Measurements from ENCODE around the gene ABO.
"Not testable (repeated sequence)": the region's sequence is repeated elsewhere in the genome, so short reads cannot be mapped to it uniquely, and the experiment has no call there.

Gene ABO

DNA sequence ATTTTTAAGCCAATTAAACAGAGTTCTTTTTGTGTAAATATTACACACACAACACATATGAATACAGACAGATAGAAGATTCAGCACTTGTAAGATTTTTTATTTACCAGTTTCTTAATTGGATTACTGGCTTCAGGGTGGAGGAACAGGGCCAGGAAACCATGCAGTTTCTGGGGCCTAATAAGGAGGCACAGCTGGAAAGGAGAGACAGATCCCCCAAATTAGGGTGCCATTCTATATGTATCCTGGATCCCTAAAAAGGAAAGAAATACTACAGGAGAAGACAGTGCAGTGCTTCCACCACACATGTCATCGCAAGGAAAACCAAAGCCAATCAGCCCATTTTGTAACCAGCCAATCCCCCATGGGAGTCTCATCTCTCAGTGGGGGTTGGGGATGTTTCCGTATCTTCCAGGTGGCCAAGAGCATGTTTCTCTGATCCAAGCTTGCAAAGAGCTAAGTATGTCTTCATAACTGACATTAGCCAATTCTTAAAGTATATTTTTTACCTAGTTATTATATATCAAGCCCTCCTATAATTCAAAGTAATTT, 15.8 kb upstream of the ABO start:
- no peak for DNase-seq (ENCODE audit: low spot score)

DNA sequence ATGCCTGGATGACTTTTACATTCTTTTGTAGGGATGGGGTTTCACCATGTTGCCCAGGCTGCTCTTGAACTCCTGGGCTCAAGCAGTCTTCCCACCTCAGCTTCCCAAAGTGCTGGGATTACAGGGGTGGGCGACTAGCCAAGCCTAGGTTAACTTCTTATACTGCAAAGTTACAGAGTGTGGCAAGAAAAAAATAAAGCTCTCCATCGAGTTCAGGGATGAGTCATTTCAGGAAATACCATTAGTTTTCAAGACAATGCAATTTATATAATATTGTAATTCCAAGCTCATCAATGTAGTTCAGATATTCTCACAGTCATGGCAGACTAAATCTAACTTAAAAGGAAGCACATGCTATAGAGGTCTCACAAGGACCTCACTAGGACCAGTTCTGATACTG, 11.5 kb upstream of the ABO start:
- no peak for DNase-seq (ENCODE audit: low spot score)

DNA sequence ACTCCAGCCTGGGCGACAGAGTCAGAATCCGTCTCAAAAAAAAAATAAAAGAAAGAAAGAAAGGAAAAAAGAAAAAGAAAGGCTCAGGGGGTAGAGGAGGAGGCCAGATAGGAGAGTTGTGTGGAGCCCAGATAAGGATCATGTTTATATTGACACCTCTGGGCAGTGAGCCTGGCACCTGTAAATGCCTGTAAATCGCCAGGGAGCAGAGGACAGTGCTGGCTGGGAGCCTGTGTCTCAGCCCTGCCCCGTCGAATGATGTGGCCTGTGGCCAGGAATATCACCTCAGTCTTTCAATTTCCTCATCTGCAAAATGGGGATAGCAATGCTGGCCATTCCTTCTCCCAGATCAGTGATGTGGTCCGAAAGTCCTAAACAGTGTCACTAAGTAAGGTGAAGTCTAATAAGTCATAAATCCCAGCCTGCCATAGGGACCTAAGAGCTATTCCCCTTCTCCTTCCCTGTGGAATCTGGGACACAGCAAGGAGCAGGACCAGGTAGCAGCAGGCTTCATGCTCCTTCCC, 10.3 kb upstream of the ABO start:
- no peak for DNase-seq (ENCODE audit: low spot score)

DNA sequence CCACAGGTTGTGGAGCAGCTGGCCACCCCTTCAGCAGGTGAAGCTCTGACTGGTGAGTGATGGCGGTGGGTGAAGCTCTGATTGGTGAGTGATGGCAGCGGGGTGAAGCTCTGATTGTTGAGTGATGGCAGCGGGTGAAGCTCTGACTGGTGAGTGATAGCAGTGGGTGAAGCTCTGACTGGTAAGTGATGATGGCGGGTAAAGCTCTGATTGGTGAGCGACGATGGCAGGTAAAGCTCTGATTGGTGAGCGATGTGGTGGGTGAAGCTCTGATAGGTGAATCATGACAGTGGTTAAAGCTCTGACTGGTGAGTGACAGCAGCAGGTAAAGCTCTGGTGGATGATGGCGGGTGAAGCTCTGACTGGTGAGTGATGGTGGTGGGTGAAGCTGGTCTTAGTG, 9.4 kb upstream of the ABO start:
- no peak for DNase-seq (ENCODE audit: low spot score)

DNA sequence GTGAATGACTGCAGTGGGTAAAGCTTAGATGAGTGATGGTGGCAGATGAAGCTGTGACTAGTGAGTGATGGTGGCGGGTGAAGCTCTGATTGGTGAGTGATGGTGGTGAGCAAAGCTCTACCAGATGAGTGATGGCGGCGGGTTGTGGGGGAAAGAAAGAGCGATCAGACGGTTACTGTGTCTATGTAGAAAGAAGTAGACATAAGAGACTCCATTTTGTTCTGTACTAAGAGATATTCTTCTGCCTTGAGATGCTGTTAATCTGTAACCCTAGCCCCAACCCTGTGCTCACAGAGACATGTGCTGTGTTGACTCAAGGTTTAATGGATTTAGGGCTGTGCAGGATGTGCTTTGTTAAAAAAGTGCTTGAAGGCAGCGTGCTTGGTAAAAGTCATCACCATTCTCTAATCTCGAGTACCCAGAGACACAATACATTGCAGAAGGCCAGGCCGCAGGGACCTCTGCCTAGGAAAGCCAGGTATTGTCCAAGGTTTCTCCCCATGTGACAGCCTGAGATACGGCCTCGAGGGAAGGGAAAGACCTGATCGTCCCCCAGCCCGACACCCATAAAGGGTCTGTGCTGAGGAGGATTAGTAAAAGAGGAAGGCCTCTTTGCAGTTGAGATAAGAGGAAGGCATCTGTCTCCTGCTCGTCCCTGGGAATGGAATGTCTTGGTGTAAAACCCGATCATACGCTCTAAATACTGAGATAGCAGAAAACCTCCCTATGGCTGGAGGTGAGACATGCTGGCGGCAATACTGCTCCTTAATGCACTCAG, 8.4 kb upstream of the ABO start:
- not testable (repeated sequence) for DNase-seq (ENCODE audit: low spot score)

DNA sequence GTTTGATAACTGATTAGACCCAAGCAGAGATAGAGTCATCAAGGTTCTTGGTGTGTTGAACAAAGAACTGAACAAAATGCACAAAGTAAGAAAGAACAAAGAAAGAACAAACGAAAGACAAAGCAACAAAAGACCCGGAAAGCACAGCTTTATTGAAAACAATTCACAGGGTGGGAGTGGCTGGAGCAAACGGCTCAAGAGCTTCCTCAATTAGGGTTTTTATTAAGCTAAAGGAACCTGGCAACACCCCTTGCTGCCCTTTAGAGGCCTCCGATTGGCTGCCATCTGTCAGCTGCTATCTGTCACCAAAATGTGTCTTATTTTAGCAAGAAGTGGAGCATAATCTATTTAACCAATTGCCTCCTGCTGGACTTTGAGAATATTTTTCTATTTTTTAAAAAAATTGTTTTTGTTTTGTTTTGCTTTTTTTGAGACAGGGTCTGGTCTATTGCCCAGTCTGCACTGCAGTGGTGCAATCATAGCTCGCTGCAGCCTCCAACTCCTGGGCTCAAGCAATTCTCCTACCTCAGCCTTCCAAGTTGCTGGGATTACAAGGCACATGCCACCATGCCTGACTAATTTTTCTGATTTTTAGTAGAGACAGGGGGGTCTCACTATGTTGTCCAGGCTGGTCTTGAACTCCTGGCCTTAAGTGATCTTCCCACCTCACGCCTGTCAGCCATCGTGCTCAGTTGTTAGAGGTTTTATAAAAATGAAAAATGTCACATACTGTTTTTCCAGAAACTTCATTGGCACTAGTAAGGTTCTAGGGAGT, 7.7 kb upstream of the ABO start:
- no peak for DNase-seq (ENCODE audit: low spot score)

DNA sequence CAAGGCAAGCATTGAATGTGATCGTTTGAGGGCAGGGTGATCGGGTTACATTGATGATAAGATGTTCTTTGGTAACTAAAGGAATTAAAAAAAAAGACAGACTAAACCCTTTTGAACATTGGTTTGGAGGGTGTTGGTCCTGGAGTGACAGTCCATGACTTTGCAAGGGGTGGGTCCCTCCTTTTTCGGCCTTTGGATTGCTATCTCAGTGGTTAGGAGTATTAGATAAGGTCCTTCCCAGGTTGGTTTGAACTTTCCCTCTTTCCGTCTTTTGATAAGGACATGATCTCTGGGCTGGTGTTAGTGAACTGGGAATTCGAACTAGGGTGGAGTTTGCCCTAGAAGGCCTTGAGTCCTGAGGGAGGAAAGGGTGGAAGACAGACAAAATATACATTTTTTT, 5.4 kb upstream of the ABO start:
- DNase-seq (ENCODE audit: low spot score) = no peak

DNA sequence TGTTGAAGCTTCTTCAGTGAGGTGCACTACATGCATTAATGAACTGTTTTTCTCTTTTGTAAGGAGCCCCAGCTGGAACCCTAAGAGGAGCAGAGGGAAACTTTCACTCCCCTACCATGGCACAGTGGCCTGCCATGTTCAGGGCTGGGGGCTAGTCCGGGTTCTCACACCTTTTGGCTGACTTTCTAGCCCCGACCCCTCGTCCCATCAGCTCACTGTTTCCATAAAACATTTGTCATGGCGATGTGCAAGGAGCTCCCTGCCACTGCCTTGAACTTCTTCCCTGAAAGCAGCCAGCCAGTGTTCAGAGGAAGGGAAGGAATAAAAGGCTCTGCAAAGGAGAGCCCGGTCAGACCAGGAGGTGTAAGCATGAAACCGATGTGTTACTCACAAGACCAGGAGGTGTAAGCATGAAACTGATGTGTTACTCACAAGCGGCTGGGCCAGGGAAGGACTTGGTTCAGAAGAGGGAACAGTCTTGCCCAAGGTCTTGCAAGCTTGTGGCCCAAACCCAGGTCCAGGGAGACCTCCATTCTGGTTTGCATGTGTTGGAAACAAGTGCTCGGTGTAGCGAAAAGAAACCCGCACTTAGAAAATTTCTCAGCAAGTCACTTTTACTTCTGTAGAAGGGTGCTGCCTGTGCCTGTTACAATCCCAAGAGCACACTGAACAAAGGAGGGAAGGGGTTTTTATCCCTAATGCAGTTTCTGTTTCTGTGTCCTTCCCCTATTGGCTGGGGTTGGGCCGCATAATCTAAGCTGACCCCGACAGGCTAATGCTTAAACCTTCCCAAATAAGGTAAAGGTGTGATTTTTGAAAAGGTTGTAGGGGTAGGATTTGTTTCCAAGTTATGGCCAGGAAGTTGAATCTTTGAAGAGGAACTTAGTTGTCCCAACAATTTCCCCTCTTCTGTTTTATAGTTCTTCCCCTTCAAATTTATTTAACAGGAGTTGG, 3.4 kb upstream of the ABO start:
- DNase-seq (ENCODE audit: low spot score) = no peak

DNA sequence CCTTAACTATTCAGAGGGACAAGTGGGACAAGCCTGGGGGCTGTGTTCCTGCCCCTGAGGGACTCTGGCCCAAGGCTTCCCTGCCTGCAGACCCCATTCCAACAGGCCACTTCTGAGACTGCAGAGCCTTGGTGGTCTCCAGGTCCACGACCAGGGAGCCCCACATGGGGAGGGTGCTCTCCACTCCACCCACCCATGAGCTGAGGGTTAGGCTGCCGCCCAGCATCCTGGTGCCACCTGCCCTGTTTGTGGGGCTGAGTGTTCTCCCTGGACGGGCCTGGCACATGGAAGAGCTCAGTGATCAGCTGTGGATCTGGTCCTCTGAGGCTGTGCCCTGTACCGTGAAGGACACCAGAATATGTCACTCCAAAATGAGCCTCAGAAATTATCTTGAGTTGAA, 2.5 kb upstream of the ABO start:
- no peak for DNase-seq (ENCODE audit: low spot score)

DNA sequence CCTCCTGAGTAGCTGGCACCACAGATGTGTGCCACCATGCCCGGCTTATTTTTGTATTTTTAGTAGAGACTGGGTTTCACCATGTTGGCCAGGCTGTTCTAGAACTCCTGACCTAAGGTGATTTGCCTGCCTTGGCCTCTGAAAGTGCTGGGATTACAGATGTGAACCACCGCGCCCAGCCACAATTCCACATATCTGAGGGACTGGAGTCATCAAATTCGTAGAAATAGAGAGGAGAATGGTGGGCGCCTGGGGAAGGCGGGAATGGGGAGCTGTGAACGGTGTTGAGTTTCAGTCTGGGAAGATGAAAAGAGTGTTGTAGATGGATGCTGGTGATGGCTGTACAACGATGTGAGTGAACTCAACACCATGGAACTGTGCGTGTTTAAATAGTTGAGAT, 1.9 kb upstream of the ABO start:
- DNase-seq (ENCODE audit: low spot score) = no peak

DNA sequence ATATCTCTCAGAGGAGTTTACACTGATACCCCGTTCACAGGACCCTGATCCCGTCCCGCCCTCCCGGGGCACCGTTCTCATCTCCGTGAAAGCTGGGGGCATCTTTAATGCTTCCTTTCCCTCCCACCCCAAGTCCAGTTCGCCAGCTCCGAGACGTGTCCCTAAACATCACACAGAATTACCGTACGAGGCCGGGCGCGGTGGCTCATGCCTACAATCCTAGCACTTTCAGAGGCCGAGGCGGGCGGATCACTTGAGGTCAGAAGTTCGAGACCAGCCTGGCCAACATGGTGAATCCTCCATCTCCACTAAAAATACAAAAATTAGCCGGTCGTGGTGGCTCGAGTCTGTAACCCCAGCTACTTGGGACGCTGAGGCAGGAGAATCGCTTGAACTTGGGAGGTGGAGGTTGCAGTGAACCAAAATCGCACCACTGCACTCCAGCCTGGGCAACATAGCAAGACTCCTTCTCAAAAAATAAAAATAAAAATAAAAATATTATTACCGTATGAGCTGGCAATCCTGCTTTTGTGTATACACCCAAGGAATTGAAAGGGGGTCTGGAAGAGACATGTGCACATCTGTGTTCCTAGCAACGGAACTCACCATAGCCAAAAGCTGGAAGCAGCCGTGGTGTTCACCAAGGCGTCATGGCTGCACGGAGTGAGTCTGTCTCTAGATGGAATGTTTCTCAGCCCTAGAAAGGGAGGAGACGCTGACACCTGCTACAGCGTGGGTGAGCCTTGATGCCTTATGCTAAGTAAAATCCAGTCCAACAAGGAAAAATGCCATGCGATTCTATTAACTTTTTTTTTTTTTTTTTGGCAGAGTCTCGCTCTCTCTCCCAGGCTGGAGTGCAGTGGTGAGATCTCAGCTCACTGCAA, 1.2 kb upstream of the ABO start:
- DNase-seq (ENCODE audit: low spot score) = no peak

DNA sequence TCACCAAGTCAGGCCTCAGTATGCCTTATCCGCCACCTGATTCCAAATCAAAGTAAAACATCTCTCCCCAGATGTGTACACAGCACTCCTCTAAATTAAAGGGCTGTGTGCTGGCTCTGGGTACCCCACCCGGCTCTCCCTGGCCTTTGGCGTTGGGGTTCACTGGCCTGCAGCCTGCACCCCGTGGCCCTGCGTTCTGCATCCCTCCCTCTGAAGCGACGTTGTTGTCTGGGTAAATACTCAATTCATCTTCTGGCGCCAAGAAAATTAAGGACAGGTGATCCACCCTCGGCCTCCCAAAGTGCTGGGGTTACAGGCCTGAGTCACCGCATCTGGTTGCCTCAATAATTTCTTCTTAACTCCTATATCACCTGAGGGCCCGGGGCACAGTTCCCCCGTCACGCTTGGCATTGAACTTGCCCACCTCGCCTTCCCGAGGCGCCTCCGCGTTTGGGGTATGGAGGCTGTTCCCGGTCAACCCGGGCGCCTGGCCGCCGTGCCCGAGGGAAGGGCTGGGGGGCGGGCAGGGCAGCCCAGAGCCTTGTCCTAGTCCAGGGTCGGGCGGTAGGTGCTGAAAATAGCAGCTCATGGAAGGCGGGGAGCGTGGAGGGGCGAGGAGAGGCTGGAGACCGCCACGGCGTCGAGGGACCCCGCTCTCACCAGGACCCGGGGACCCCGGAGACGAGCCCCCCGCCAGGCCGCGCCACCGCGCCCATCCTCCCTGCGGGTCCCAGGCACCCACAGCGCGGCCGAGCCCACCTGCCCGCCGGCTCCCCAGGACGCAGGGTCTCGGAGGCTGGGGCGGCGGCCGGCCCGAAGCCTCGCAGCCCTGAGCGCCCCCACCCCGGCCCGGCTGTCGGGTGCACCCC, 531 bp downstream of the ABO start:
- no peak for DNase-seq (ENCODE audit: low spot score)

DNA sequence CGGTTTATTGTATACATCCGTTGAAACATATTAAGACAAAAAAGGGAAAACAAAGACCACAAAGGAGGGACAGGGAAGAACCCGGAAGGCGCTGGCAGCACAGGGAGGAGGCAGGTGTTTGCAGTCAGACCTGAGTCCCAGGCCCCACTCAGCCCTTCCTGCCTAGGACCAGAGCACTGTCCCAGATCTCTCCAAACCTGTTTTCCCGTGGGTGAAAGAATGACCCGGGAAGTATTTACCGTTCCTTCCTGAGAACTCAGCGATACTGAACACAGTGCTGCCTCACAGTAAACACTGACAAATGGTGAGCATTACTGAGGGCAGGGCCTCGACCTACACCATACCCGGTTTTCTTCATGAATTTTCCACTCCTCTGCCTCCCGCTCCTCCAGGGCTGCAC, 1.2 kb downstream of the ABO start:
- no peak for DNase-seq (ENCODE audit: low spot score)

DNA sequence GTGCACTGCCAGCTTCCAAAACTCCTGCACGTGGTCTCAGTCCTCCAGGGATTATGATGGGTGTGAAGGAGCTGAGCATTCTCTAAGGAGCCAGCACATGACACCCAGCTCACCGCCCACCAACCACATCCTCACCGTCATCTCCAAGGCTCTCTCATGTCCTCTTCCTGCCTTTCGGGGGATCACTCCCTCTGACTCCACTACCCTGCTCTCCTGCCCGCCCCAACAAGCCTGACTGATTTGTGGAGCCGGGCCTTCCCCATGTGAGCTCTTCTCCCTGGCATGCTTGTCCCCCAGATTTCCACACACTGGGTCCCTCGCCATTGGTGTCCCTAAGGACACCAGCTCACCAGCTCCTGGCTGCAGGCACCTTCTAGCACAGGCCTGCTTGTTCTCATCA, 1.9 kb downstream of the ABO start:
- DNase-seq (ENCODE audit: low spot score) = no peak

DNA sequence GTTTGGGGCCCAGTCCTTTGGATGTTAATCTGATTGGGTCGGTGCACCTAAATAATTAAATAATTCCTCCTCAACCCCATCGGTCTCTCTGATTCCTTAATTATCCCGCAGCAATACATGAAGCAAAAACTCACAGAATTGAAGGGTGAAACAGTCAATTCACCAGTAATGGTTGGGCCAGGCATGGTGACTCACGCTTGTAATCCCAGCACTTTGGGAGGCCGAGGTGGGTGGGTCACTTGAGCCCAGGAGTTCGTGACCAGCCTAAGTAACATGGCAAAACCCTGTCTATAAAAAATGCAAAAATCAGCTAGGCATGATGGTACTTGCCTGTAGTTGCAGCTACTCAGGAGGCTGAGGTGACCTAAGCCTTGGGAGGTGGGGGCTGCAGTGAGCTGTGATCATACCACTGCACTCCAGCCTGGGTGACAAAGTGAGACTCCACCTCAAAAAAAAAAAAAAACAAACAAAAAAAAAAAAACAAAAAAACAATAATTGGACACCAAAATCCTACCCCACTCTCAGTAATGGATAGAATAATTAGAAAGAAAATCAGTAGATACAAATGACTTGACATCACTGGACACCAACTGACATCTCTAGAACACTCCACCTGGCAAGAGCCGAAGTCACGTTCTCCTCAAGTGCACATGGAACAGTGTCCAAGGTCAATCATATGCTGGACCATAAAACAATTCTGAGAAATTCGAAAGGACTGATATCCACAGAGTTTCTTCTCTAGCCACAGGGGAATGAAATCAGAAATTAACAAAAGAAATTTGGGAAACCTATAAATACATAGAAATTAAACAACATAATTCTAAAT, 5.3 kb downstream of the ABO start:
- no peak for DNase-seq (ENCODE audit: low spot score)

DNA sequence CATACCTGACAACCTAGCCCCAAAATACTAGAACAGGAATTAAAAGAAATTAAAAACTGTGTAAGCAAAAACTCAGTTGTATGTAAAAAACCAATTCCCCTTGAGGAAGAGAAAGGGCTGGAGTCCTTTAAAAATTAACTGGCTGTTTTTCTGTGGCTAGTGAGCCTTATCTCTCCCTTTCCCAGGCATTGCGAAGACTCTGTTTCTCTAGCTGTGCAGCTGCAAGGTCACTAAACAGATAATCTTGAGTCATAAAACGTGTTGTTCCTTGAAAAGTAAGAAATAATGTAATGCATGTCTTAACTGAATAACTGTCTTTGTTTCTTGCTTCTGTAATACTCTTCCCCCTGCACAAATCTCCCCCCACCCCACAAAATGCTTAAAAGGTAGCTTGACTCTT, 5.9 kb downstream of the ABO start:
- not testable (repeated sequence) for DNase-seq (ENCODE audit: low spot score)

DNA sequence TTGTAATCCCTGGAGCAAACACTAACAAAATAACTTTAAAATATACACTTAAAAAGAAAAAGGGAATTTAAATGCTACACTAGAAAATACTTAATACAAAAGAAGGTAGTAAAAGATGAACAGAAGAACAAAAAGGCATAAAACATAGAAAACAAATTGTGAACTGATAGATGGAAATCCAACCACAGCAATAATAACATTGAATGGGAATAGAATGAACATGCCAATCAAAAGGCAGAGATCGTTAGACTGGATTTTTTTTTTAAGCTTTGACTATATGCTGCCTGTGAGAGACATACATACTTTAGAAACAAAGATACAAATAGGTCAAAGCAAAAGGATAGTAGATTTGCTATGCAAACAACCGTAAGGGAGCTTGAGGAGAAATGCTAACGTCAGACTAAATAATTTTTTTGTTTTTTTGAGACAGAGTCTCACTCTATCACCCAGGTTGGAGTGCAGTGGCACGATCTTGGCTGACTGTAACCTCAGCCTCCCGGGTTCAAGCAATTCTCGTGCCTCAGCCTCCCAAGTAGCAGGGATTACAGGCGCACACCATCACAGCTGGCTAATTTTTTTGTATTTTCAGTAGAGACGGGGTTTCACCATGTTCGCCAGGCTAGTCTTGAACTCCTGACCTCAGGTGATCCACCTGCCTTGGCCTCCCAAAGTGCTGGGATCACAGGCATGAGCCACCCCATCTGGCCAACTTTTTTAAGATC, 6.5 kb downstream of the ABO start:
- no peak for DNase-seq (ENCODE audit: low spot score)

DNA sequence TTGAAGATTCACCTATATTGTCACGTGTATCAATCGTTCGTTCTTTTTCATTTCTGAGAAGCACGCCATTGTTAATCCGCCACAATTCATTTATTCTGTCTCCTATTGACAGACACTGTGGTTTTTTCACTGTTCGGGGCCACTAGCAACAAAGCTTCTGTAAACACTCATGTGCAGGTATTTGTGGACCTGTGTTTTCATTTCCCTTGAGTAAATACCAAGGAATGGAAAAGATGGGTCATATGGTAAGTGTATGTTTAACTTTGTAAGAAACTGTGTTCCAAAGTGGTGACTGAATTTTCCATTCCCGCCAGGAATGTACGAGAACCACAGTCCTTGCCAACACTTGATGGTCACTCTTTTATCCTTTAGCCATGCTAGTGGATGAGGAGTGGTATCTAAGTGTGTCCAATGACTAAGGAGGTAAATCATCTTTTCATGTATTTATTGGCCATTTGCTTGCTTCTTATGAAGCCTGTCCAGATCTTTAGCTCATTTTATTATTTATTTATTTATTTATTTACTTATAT, 10.7 kb downstream of the ABO start:
- DNase-seq (ENCODE audit: low spot score) = no peak
